Stimulated activated CD4-positive, alpha-beta T cell treated with anti-CD3 and anti-CD28 coated beads, Interleukin-15, amount 100 ng/mL, for 48 hours (primary cell): ENCODE data around the gene ANXA4.

Source experiments
- DNase-seq, 2 donors: peaks; one replicate each; pipeline ENCODE4 v3.0.0-alpha.2; 2020; ENCODE audit warnings: low read depth in 2 of 2

ANXA4 gene

GRCh38 chr2:69741575-69742321 is at the start of gene ANXA4:
ANXA4 (plus strand) TSS chr2:69742134; CDS start chr2:69781566, 39,432 bp downstream.
- DNase-seq: peak; percentile 33 to 52

GRCh38 chr2:69692424-69692823 is 49.5 kb upstream of the ANXA4 start:
- DNase-seq: no peak

- DNase-seq: no peak
Observed at GRCh38 chr2:69693059-69693774, 48.7 kb upstream of the ANXA4 start.

- no peak for DNase-seq
Observed at GRCh38 chr2:69693775-69694450, 48.0 kb upstream of the ANXA4 start.

GRCh38 chr2:69694894-69695849 is 46.8 kb upstream of the ANXA4 start:
- DNase-seq: no peak

- DNase-seq: no peak
Observed at GRCh38 chr2:69695850-69696216, 46.1 kb upstream of the ANXA4 start.

- no peak for DNase-seq
Observed at GRCh38 chr2:69700381-69700780, 41.6 kb upstream of the ANXA4 start.

GRCh38 chr2:69701100-69701945 is 40.6 kb upstream of the ANXA4 start:
- DNase-seq: no peak

- DNase-seq: no peak
Observed at GRCh38 chr2:69703189-69703588, 38.7 kb upstream of the ANXA4 start.

- DNase-seq: no peak
Observed at GRCh38 chr2:69704446-69704845, 37.5 kb upstream of the ANXA4 start.

GRCh38 chr2:69709290-69709689 is 32.6 kb upstream of the ANXA4 start:
- no peak for DNase-seq

DNA sequence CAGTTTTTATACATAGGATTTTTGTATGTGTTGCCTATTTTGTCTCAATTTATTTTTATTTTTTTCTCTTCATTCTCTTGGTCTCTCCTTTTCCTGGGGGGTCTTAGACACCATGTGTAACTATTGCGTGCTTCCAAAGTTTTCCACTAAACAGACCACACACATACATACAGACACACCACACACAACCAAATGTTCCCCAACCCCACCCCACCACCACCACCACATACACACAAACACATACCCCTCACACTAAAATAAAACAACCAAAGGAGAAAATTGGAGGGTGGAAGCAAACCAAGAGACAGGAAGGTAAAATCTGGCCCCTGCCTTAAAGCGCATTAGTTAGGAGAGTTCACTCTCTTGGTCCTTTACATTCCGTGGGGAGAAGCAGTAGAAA is 30.0 kb upstream of the ANXA4 start:
- no peak for DNase-seq

- DNase-seq: no peak
Observed at GRCh38 chr2:69714024-69714423, 27.9 kb upstream of the ANXA4 start.

DNA sequence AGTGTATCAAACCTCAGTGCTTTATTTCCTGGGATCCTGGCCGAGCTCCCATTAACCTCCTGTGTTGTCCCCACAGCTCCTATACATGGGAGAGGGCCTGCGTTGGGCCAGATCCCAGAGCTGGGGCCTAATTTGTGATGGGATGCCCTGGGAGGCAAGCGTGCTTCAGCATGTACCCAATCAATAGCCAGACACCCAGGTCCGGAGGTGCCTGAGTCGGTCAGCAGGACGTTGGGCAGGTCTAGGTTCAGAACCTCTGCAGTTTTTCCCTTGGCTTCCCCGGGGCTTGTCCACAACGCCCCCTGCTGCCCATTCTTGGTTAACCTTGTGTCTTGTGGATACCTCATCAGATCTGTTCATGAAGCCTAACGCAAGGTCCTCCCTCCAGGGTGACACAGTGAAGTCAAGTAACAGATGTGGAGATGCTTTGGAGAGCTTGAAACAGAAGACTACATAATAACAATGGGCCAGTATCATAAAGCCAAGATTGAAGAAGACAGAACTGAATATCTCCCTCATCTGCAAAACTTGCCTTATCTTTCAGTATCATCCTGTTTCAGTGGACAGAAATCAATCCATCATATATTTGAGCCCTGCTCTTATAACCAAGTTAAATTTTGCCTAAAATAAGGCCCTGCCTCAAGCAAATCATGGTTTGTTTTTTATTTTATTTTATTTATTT is 27.3 kb upstream of the ANXA4 start:
- peak; percentile 72 to 87 for DNase-seq

DNA sequence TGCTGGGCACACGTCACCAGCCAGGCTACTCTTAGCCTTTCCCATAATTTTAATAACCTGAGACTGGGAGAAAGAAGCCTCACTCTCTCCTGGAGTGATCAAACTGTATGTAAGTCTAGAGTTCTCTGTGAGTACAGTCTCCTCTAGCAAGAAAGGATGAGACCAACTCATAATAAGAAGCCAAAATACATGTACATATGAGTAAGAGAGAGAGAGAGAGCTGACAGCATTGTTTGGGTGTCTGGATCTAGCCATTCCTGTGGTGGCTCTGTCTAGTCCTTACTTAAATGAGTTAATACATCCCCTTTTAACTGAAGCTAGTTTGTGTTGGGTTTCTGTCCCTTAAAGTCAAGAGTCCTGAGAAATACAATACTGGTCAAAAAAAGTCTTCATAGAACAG is 26.0 kb upstream of the ANXA4 start:
- DNase-seq: no peak

DNA sequence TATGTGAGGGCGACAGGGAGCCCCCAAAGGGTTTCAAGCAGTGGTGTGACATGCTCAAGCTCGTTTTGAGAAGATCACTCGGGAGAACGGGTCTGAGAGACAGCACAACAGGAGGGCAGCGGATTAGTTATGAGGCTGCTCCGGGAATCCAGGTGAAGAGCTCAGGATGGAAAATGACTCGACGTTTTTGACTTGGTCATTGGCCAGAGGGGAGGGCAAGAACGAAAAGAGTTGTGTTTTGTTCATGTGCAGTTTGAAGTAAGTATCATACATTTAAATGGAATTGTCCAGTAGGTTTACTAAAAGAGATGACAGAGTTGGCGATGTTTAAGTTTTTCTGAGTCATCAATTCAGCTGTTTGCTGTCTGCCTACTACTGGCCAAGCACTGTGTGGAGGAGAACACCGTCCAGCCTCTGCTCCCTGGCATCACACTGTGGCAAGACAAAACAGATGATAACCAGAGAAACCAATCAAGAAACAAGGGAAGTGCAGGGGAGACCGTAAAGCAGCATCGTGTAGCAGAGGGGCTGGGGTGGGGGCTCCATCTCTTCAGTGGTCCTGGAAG is 25.3 kb upstream of the ANXA4 start:
- DNase-seq: no peak

DNA sequence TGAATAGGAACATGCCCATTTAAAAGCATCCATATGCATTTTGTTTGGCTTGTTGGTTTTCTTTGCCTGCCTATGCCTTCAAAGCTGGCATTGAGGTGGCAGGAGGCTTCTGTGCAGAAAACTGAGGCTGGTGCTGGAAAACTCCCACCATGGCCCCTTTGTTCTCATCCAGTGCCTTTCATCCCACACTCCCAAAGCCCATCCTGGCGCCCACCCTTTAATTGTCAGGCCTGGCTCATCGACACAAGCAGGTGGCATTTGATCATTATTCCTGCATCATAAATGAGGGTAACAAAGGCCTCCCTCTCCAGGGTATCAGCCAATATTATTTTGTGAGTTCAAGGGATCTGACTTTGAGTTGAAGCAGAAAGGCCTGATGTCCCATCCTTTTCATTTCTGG is 24.7 kb upstream of the ANXA4 start:
- no peak for DNase-seq

GRCh38 chr2:69717861-69718273 is 24.1 kb upstream of the ANXA4 start:
- no peak for DNase-seq

- no peak for DNase-seq
Observed at GRCh38 chr2:69718338-69718965, 23.5 kb upstream of the ANXA4 start.
